Measurements from ENCODE around the gene FETUB.

GRCh38 chr3:186624598-186624997 lies 15.6 kb upstream of the FETUB start:
- TF ChIP-seq, protein P1, sequence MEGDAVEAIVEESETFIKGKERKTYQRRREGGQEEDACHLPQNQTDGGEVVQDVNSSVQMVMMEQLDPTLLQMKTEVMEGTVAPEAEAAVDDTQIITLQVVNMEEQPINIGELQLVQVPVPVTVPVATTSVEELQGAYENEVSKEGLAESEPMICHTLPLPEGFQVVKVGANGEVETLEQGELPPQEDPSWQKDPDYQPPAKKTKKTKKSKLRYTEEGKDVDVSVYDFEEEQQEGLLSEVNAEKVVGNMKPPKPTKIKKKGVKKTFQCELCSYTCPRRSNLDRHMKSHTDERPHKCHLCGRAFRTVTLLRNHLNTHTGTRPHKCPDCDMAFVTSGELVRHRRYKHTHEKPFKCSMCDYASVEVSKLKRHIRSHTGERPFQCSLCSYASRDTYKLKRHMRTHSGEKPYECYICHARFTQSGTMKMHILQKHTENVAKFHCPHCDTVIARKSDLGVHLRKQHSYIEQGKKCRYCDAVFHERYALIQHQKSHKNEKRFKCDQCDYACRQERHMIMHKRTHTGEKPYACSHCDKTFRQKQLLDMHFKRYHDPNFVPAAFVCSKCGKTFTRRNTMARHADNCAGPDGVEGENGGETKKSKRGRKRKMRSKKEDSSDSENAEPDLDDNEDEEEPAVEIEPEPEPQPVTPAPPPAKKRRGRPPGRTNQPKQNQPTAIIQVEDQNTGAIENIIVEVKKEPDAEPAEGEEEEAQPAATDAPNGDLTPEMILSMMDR (IDR thresholded peaks at IDR 0.05): no peak
- no peak for TF ChIP-seq POLR2A (IDR thresholded peaks at IDR 0.05)

Measured in adrenal gland (tissue), 5 donors.